Calu3 (cell line): ENCODE results near the gene LRMDA. TPM values are rescaled to one million over a fixed set of nuclear protein-coding genes. Genes with fewer than 3 reads are reported as not detected.

Experiments
- BruUV-seq: library from RNA; stranded (reverse); fragments of 400-500 nt; replicated peaks from 2 replicates; lab custom pipeline; 2021; lab: Mats Ljungman, UMichigan
- CTCF ChIA-PET: fragments of 300-600 bp; sonication (Branson Sonifier 250); formaldehyde crosslinking; loops from one replicate; lab custom pipeline; 2022; ENCODE audit warnings: antibody characterized with exemption; lab: Charles Lee
- DNase-seq: peaks from one replicate; pipeline ENCODE4 v3.0.0; 2022
- H3K27ac Mint-ChIP-seq: one replicate; pipeline ENCODE4 v1.8.0; 2022; ENCODE audit warnings: mixed read lengths; ENCODE audit not compliant: unreplicated experiment
- H3K27me3 Mint-ChIP-seq: one replicate; pipeline ENCODE4 v1.8.0; 2022; ENCODE audit warnings: mixed read lengths; ENCODE audit not compliant: unreplicated experiment
- H3K36me3 Mint-ChIP-seq: one replicate; pipeline ENCODE4 v1.8.0; 2022; ENCODE audit warnings: mild to moderate bottlenecking, moderate library complexity, mixed read lengths; ENCODE audit not compliant: insufficient read depth, unreplicated experiment
- H3K4me1 Mint-ChIP-seq: one replicate; pipeline ENCODE4 v1.8.0; 2022; ENCODE audit warnings: mild to moderate bottlenecking, low read depth, mixed read lengths; ENCODE audit not compliant: unreplicated experiment
- H3K4me3 Mint-ChIP-seq: one replicate; pipeline ENCODE4 v1.8.0; 2022; ENCODE audit warnings: mild to moderate bottlenecking, low read depth, moderate library complexity, mixed read lengths; ENCODE audit not compliant: unreplicated experiment
- H3K9me3 Mint-ChIP-seq: one replicate; pipeline ENCODE4 v1.8.0; 2022; ENCODE audit warnings: low read depth, mixed read lengths; ENCODE audit not compliant: unreplicated experiment
- CTCF ChIP-seq: fragments of 200-600 bp; IDR thresholded peaks from one replicate; pipeline ENCODE4 v1.8.0; 2022; ENCODE audit warnings: antibody characterized with exemption; ENCODE audit not compliant: unreplicated experiment
- intact Hi-C: fragments of 100-400 bp; cut with micrococcal nuclease; formaldehyde crosslinking; loops from one replicate; pipeline ENCODE4 v1.10.0; 2022; ENCODE audit not compliant: unreplicated experiment
- total RNA-seq: library from RNA; stranded (reverse); gene quantifications from 2 replicates; pipeline ENCODE4 v1.2.3, GENCODE V29; 2022

The LRMDA gene
- total RNA-seq, 1 experiment from 2014 or later, result 7.6 TPM

GRCh38 chr10:75486591-75486990 lies 55.2 kb downstream of the LRMDA start:
- intact Hi-C loops, result no loop called here
- BruUV-seq, result no TSS peak
- CTCF ChIA-PET, result interaction anchor here (1.0 kb wide), 1 partner anchor 54 kb away, joined by 3 read pairs; no protein-coding TSS in a partner anchor
- H3K9me3 Mint-ChIP-seq, result peaks cover 2% of the 10 kb centered on the region
- no peak overlapping the region for H3K4me3 Mint-ChIP-seq
- DNase-seq, result no peak
- H3K36me3 Mint-ChIP-seq, result no peaks in the 10 kb centered on the region
- no peak overlapping the region for H3K27ac Mint-ChIP-seq
- H3K27me3 Mint-ChIP-seq, result peaks cover 23% of the 10 kb centered on the region
- TF ChIP-seq CTCF, result no peak
- H3K4me1 Mint-ChIP-seq, result no peaks in the 10 kb centered on the region

- H3K27me3 Mint-ChIP-seq, result peaks cover 23% of the 10 kb centered on the region
- no TSS peak for BruUV-seq
- intact Hi-C loops, result no loop called here
- no peaks in the 10 kb centered on the region for H3K36me3 Mint-ChIP-seq
- CTCF ChIA-PET, result interaction anchor here (0.5 kb wide), 1 partner anchor 1382 kb away, joined by 3 read pairs; no protein-coding TSS in a partner anchor
- no peak for DNase-seq
- no peak for TF ChIP-seq CTCF
- peaks cover 2% of the 10 kb centered on the region for H3K9me3 Mint-ChIP-seq
- no peaks in the 10 kb centered on the region for H3K4me1 Mint-ChIP-seq
- H3K27ac Mint-ChIP-seq, result no peak overlapping the region
- no peak overlapping the region for H3K4me3 Mint-ChIP-seq
These were observed 55.8 kb downstream of the LRMDA start for GRCh38 chr10:75487087-75487754.

DNA sequence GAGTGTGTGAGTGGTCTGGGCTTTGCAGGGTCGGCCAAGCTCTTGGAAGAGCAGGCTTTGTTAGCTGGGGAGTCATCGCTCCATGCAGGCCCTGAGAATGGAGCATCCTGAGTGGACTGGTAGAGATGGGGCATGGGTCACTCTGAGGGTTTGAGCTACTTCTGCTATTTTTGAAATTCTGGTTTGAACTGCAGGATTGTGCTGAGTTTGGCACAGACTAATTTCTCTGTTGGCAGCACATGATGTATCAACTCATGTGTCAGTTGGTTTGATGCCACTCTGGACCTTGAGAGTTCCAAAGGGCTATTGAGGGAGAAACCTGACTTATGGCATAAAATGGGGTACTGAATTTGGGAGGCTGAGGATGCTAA lies 56.3 kb downstream of the LRMDA start:
- Mint-ChIP-seq H3K36me3 (no peaks in the 10 kb centered on the region), H3K4me1 (no peaks in the 10 kb centered on the region), H3K9me3 (peaks cover 2% of the 10 kb centered on the region), H3K27me3 (peaks cover 23% of the 10 kb centered on the region), H3K27ac (no peak overlapping the region), H3K4me3 (no peak overlapping the region)
- no peak for TF ChIP-seq CTCF
- no peak for DNase-seq
- CTCF ChIA-PET, result interaction anchor here (0.5 kb wide), 1 partner anchor 1381 kb away, joined by 3 read pairs; no protein-coding TSS in a partner anchor
- no TSS peak for BruUV-seq
- intact Hi-C loops, result no loop called here

DNA sequence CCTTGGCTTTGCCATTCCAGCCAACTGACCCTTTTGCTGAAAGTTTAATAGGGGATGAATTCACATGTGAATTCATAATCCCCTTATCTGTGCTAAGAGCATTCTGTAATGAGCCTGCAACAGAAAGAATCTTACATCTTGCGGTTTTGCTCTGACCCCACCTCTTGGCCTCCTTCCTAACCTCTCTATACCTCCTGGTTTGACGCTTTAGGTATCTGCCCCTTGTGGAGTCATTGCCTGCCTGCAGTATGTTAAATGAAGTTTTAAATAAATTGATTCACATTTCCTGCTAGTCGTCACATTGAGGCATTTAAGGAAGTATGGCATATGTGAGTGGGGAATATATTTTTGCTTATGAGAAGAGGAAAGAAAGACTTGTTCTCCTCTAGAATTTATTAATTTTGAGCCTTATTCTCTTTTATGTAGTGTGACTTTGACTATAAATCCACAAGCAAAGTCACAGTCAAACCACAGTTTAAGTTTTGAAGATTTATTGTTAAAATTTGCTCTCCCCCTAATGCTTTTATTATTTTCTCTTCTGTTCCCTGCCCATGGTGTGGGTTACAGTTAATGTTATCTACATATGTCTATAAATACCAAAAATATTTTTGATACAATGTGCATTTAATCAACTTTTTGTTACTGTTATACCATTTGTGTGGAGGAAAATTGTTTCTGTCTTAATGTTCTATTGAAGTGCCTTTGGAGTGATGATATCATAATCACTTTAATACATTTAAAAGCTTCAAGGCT lies 60.9 kb downstream of the LRMDA start:
- H3K9me3 Mint-ChIP-seq, result no peaks in the 10 kb centered on the region
- H3K27me3 Mint-ChIP-seq, result peaks cover 14% of the 10 kb centered on the region
- TF ChIP-seq CTCF, result no peak
- H3K4me3 Mint-ChIP-seq, result no peak overlapping the region
- H3K36me3 Mint-ChIP-seq, result no peaks in the 10 kb centered on the region
- no peak overlapping the region for H3K27ac Mint-ChIP-seq
- BruUV-seq, result no TSS peak
- intact Hi-C loops, result no loop called here
- CTCF ChIA-PET, result no interaction called here
- H3K4me1 Mint-ChIP-seq, result no peaks in the 10 kb centered on the region
- no peak for DNase-seq
